ENCODE data around the gene GARRE1.

Gene GARRE1

DNA sequence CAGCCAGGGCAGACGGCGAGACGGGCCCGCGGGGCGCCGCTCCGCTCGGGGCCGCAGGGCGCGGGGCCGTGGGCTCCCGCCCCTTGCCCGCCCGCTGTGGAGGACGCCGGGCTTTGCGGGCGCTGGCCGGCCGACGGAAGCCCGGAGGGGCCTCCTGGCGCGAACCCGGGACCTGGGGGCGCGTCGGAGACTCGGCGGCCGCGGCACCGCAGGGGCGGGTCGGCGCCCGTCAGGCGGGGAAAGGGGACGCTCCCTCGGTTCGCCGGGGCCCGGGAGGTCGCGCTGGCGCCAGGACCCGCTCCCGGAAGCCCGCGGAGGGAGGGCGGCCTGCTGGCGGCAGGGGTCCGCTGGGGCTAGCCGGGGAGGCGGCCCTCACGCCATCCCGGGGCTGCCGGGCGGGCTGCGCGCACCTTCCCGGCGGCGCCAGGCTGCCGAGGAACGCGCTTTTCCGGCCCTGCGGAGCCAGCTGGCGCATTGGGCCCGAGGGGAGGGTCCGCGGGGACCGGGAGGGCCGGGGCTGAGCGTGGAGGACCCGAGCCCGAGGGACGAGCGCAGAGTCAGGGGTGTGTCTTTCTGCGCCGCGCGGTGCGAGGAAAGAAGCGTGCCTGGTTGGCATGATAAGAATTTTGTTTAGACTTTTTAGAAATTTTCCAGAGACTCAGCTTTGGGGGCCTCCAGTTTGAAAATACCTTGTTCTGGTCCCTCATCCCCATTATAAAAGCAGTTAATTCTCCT lies 511 bp downstream of the GARRE1 start:
- no peak for DNase-seq (ENCODE audit: low read depth, low spot score)
- Histone ChIP-seq H3K9ac (ENCODE audit: insufficient read length) (peak overlapping the region; percentile 67), H3K27ac (no peak overlapping the region), H3K36me3 (ENCODE audit: insufficient read depth, low read length) (no peaks in the 10 kb centered on the region), H3K4me3 (peak overlapping the region; percentile 85), H3K9me3 (ENCODE audit: low read depth, low read length) (no peaks in the 10 kb centered on the region)
- TF ChIP-seq FOXP2 (optimal IDR thresholded peaks at IDR 0.05; ENCODE audit: control extremely low read depth, extremely low read length, insufficient read depth) (no peak), POLR2AphosphoS5 (IDR thresholded peaks at IDR 0.05; ENCODE audit: borderline replicate concordance, low read depth, low read length) (no peak), EZH2 (IDR thresholded peaks at IDR 0.05) (no peak)

DNA sequence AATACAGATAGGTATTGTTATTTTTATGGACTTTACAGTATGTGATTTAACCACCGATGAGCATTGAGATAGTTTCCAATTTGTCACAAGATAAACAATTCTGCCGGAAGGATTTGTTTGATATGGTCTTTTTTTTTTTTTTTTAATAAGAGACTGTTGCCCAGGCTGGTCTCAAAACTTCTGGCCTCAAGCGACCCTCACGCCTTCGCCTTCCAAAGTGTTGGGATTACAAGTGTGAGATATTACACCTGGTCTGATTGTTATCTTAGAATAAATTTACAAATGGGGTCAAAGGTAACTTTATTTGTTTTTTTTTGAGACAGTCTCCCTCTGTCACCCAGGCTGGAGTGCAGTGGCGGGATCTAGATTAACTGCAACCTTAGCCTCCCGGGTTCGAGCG lies 1.2 kb downstream of the GARRE1 start:
- no peaks in the 10 kb centered on the region for H3K36me3 ChIP-seq (ENCODE audit: insufficient read depth, low read length)
- H3K9me3 ChIP-seq (ENCODE audit: low read depth, low read length), result no peaks in the 10 kb centered on the region
- H3K9ac ChIP-seq (ENCODE audit: insufficient read length), result peak overlapping the region; percentile 67
- DNase-seq (ENCODE audit: low read depth, low spot score), result no peak
- TF ChIP-seq POLR2AphosphoS5 (IDR thresholded peaks at IDR 0.05; ENCODE audit: borderline replicate concordance, low read depth, low read length) (no peak), FOXP2 (optimal IDR thresholded peaks at IDR 0.05; ENCODE audit: control extremely low read depth, extremely low read length, insufficient read depth) (no peak), EZH2 (IDR thresholded peaks at IDR 0.05) (no peak)
- peak overlapping the region; percentile 85 for H3K4me3 ChIP-seq
- no peak overlapping the region for H3K27ac ChIP-seq

DNA sequence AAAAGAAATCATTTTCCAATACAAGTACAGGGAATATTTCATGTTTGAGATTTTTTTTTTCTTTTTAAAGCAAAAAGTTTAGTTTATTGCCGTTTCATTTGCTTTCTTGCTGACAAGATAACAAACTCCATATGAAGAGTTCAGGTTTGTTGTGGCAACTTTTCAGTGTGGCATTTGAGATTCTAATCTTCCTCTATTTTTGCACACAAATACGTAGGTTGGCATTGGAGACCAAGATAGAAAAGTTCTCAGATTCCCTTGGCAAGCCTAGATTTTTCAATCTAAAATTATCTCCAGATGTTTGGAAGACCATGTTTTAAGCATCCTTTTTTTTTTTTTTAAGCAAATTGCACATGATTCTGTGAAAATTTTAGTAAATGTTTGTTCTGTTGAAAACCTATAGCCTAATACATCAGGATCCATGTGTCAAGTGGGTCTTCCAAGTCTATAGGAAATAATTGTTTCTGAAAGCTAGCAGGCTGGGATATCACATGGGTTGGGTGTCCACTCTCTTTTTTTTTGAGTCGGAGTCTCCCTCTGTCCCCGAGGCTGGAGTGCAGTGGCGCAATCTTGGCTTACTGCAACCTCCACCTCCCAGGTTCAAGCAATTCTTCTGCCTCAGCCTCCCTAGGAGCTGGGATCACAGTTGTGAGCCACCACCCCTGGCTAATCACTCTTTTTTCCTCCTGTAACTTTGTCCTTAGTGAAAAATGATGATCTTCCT lies 2.6 kb downstream of the GARRE1 start:
- Histone ChIP-seq H3K9me3 (ENCODE audit: low read depth, low read length) (no peaks in the 10 kb centered on the region), H3K9ac (ENCODE audit: insufficient read length) (no peak overlapping the region), H3K27ac (peak overlapping the region; percentile 10; the same call in 1 of the 2 replicates), H3K36me3 (ENCODE audit: insufficient read depth, low read length) (no peaks in the 10 kb centered on the region), H3K4me3 (peak overlapping the region; percentile 6; the same call in 1 of the 2 replicates)
- DNase-seq (ENCODE audit: low read depth, low spot score), result no peak
- TF ChIP-seq POLR2AphosphoS5 (IDR thresholded peaks at IDR 0.05; ENCODE audit: borderline replicate concordance, low read depth, low read length) (no peak), FOXP2 (optimal IDR thresholded peaks at IDR 0.05; ENCODE audit: control extremely low read depth, extremely low read length, insufficient read depth) (no peak)

- H3K9ac ChIP-seq (ENCODE audit: insufficient read length), result no peak overlapping the region
- no peak for DNase-seq (ENCODE audit: low read depth, low spot score)
- H3K9me3 ChIP-seq (ENCODE audit: low read depth, low read length), result no peaks in the 10 kb centered on the region
- no peak overlapping the region for H3K4me3 ChIP-seq
- no peaks in the 10 kb centered on the region for H3K36me3 ChIP-seq (ENCODE audit: insufficient read depth, low read length)
- H3K27ac ChIP-seq, result no peak overlapping the region
- TF ChIP-seq EZH2 (IDR thresholded peaks at IDR 0.05), result no peak
- no peak for TF ChIP-seq FOXP2 (optimal IDR thresholded peaks at IDR 0.05; ENCODE audit: control extremely low read depth, extremely low read length, insufficient read depth)
- TF ChIP-seq POLR2AphosphoS5 (IDR thresholded peaks at IDR 0.05; ENCODE audit: borderline replicate concordance, low read depth, low read length), result no peak
Observed at GRCh38 chr19:34257559-34257924, 3.2 kb downstream of the GARRE1 start.

DNA sequence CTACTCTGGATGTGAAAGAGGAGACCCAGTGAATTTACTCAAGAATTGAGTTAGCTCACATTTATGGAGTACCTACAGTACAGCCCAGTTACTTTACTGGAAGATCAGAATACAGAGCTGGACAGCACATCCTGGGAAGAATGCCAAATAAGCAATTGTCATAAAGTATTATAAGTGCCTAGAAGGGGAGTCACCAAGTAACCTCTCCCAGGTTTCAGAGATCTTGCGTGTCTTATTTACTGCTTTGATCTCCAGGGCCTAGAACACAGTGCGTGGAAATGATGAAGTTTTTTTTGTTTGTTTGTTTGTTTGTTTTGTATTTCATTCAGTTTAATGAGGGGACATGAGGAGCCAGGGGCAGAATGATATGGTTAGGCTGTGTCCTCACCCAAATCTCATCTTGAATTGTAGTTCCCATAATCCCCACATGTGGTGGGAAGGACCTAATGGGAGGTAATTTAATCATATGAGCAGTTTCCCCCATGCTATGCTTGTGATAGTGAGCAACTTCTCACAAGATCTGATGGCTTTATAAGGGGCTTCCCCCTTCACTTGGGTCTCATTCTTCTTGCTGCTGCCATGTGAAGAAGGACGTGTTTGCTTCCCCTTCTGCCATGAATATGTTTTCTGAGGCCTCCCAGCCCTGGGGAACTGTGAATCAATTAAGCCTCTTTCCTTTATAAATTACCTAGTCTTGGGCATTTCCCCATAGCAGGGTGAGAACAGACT lies 5.2 kb downstream of the GARRE1 start:
- H3K4me3 ChIP-seq, result no peak overlapping the region
- no peaks in the 10 kb centered on the region for H3K36me3 ChIP-seq (ENCODE audit: insufficient read depth, low read length)
- H3K9ac ChIP-seq (ENCODE audit: insufficient read length), result no peak overlapping the region
- no peak for DNase-seq (ENCODE audit: low read depth, low spot score)
- no peak for TF ChIP-seq POLR2AphosphoS5 (IDR thresholded peaks at IDR 0.05; ENCODE audit: borderline replicate concordance, low read depth, low read length)
- no peak for TF ChIP-seq FOXP2 (optimal IDR thresholded peaks at IDR 0.05; ENCODE audit: control extremely low read depth, extremely low read length, insufficient read depth)
- no peak for TF ChIP-seq EZH2 (IDR thresholded peaks at IDR 0.05)
- no peak overlapping the region for H3K27ac ChIP-seq
- H3K9me3 ChIP-seq (ENCODE audit: low read depth, low read length), result no peaks in the 10 kb centered on the region

DNA sequence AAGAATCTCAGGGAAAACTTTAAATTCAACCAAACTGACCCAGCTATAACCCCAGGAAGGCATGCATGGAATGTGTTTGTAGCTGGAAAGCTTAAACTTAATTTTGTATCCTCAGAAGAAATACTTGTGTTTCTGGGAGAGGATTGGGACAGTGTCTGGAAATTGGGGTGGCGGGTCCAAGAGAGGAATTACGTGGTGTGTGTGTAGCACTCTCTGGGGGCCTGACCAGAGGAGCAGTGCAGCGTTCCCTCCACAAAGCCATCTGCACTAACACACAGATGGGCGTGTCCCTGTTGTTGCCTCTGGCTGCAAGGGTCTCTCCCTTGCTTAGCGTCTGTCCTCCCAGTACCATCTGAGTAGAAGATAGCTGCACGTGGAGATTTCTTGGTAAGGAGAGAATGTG lies 6.4 kb downstream of the GARRE1 start:
- DNase-seq (ENCODE audit: low read depth, low spot score), result no peak
- no peaks in the 10 kb centered on the region for H3K9me3 ChIP-seq (ENCODE audit: low read depth, low read length)
- no peak for TF ChIP-seq EZH2 (IDR thresholded peaks at IDR 0.05)
- TF ChIP-seq POLR2AphosphoS5 (IDR thresholded peaks at IDR 0.05; ENCODE audit: borderline replicate concordance, low read depth, low read length), result no peak
- TF ChIP-seq FOXP2 (optimal IDR thresholded peaks at IDR 0.05; ENCODE audit: control extremely low read depth, extremely low read length, insufficient read depth), result no peak
- H3K4me3 ChIP-seq, result 0 out of 2 replicates have a peak overlapping the region, but pooled peaks have one; percentile 0
- H3K27ac ChIP-seq, result no peak overlapping the region
- H3K36me3 ChIP-seq (ENCODE audit: insufficient read depth, low read length), result no peaks in the 10 kb centered on the region
- H3K9ac ChIP-seq (ENCODE audit: insufficient read length), result no peak overlapping the region

- DNase-seq (ENCODE audit: low read depth, low spot score), result no peak
- TF ChIP-seq FOXP2 (optimal IDR thresholded peaks at IDR 0.05; ENCODE audit: control extremely low read depth, extremely low read length, insufficient read depth), result no peak
- TF ChIP-seq POLR2AphosphoS5 (IDR thresholded peaks at IDR 0.05; ENCODE audit: borderline replicate concordance, low read depth, low read length), result no peak
- no peak for TF ChIP-seq EZH2 (IDR thresholded peaks at IDR 0.05)
- no peaks in the 10 kb centered on the region for H3K36me3 ChIP-seq (ENCODE audit: insufficient read depth, low read length)
- no peaks in the 10 kb centered on the region for H3K9me3 ChIP-seq (ENCODE audit: low read depth, low read length)
- no peak overlapping the region for H3K4me3 ChIP-seq
- no peak overlapping the region for H3K9ac ChIP-seq (ENCODE audit: insufficient read length)
- H3K27ac ChIP-seq, result no peak overlapping the region
Observed at GRCh38 chr19:34261334-34262109, 7.2 kb downstream of the GARRE1 start.
